Trophoblast cell (in vitro differentiated cells and primary cell): ENCODE results near the gene WDR41.

ENCODE experiments used
- DNase-seq, 2 donors: peaks; one replicate each; pipeline ENCODE4 v3.0.0-alpha.2; 2016
- H2AFZ ChIP-seq: 2 replicates; pipeline ENCODE4 v1.6.1; 2013; ENCODE audit warnings: low read length, moderate library complexity, mild to moderate bottlenecking; ENCODE audit not compliant: insufficient read depth, poor library complexity
- H2AK5ac ChIP-seq: 2 replicates; pipeline ENCODE4 v1.6.1; 2013; ENCODE audit warnings: mild to moderate bottlenecking, low read length
- H2BK120ac ChIP-seq: 2 replicates; pipeline ENCODE4 v1.6.1; 2013; ENCODE audit warnings: low read length, mild to moderate bottlenecking, moderate library complexity; ENCODE audit not compliant: insufficient read depth, poor library complexity
- H2BK12ac ChIP-seq: 2 replicates; pipeline ENCODE4 v1.6.1; 2013; ENCODE audit warnings: mild to moderate bottlenecking, low read length, moderate library complexity
- H2BK5ac ChIP-seq: 2 replicates; pipeline ENCODE4 v1.6.1; 2013; ENCODE audit warnings: low read length, low read depth, moderate library complexity, mild to moderate bottlenecking; ENCODE audit not compliant: poor library complexity
- H3K14ac ChIP-seq: 2 replicates; pipeline ENCODE4 v1.6.1; 2013; ENCODE audit warnings: mild to moderate bottlenecking, low read length
- H3K18ac ChIP-seq: 2 replicates; pipeline ENCODE4 v1.6.1; 2013; ENCODE audit warnings: mild to moderate bottlenecking, low read length
- H3K23ac ChIP-seq: 2 replicates; pipeline ENCODE4 v1.6.1; 2013; ENCODE audit warnings: low read length
- H3K27ac ChIP-seq: 2 replicates; pipeline ENCODE4 v1.5.1; 2013; ENCODE audit warnings: low read depth, mild to moderate bottlenecking, inconsistent platforms, low read length, moderate library complexity
- H3K27me3 ChIP-seq: 2 replicates; pipeline ENCODE4 v1.6.1; 2013; ENCODE audit warnings: inconsistent platforms, mild to moderate bottlenecking, low read length, moderate library complexity; ENCODE audit not compliant: insufficient read depth
- H3K36me3 ChIP-seq, 2 experiments: 1 replicate in 1 of 2; 2 replicates in 1 of 2; pipeline ENCODE4 v1.6.1; 2013; ENCODE audit warnings: low read length in 2 of 2, mild to moderate bottlenecking in 2 of 2, moderate library complexity in 1 of 2; ENCODE audit not compliant: insufficient read depth in 2 of 2, control insufficient read depth in 1 of 2
- H3K4ac ChIP-seq: 2 replicates; pipeline ENCODE4 v1.6.1; 2013; ENCODE audit warnings: low read depth, mild to moderate bottlenecking, low read length, moderate library complexity
- H3K4me1 ChIP-seq, 2 experiments: 1 replicate in 1 of 2; 2 replicates in 1 of 2; pipeline ENCODE4 v1.6.1; 2013; ENCODE audit warnings: low read length in 2 of 2, mild to moderate bottlenecking in 2 of 2, moderate library complexity in 1 of 2; ENCODE audit not compliant: insufficient read depth in 2 of 2, control insufficient read depth in 1 of 2
- H3K4me2 ChIP-seq: 2 replicates; pipeline ENCODE4 v1.6.1; 2013; ENCODE audit warnings: inconsistent platforms, mild to moderate bottlenecking, low read length, moderate library complexity
- H3K4me3 ChIP-seq: 2 replicates; pipeline ENCODE4 v1.5.1; 2013; ENCODE audit warnings: mild to moderate bottlenecking, low read depth, low read length, inconsistent platforms
- H3K79me1 ChIP-seq: one replicate; pipeline ENCODE4 v1.6.1; 2013; ENCODE audit warnings: low read length
- H3K79me2 ChIP-seq: 2 replicates; pipeline ENCODE4 v1.6.1; 2013; ENCODE audit warnings: low read length, mild to moderate bottlenecking; ENCODE audit not compliant: control insufficient read depth, insufficient read depth, poor library complexity
- H3K9ac ChIP-seq: 2 replicates; pipeline ENCODE4 v1.6.1; 2013; ENCODE audit warnings: mild to moderate bottlenecking, low read length
- H3K9me3 ChIP-seq: 2 replicates; pipeline ENCODE4 v1.6.1; 2013; ENCODE audit warnings: low read depth, mild to moderate bottlenecking, control low read depth, inconsistent platforms, low read length; ENCODE audit not compliant: insufficient read depth
- H4K12ac ChIP-seq: 2 replicates; pipeline ENCODE4 v1.6.1; 2013; ENCODE audit warnings: low read depth, mild to moderate bottlenecking, low read length, moderate library complexity
- H4K8ac ChIP-seq: 2 replicates; pipeline ENCODE4 v1.6.1; 2013; ENCODE audit warnings: low read depth, mild to moderate bottlenecking, low read length, moderate library complexity
- H4K91ac ChIP-seq: one replicate; pipeline ENCODE4 v1.6.1; 2013; ENCODE audit warnings: low read depth, mild to moderate bottlenecking, low read length, moderate library complexity
- WGBS: extraction: QIAGEN DNeasy Blood & Tissue Kit; methylation state at CpG from one replicate; pipeline ENCODE4 v1.1.7; 2013; ENCODE audit warnings: missing lambda C conversion rate; ENCODE audit not compliant: insufficient read length, insufficient coverage; ENCODE audit errors: extremely low coverage; 5-methylcytosine and 5-hydroxymethylcytosine counted together

Gene WDR41

DNA sequence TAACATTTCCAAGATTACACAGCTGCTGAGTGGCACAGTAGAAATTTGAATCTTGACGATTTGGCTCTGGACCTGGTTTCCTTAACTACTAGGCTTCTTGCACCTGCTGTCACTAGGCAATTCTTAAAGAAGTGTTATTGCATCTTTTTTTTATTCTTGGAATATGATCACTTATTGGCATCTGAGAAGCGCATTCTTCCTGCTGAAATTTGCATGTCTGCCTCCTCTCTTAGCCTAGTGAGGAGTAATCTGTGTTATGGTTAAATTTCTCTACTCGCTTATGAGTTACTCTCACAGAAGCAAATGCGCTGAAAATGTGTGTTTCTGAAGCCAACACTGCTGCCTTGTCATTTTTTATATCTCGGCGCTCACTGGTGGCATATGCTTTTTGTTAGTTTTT lies 89.3 kb downstream of the WDR41 start:
- Histone ChIP-seq H4K8ac (no peak overlapping the region), H2AFZ (no peak overlapping the region), H3K9ac (no peak overlapping the region), H3K79me1 (no peaks in the 10 kb centered on the region), H4K12ac (no peak overlapping the region), H3K9me3 (no peaks in the 10 kb centered on the region), H3K4me1 (peaks cover 4 to 6% of the 10 kb centered on the region in 2 experiments), H3K27ac (no peak overlapping the region), H3K79me2 (no peaks in the 10 kb centered on the region), H3K36me3 (no peaks in the 10 kb centered on the region), H3K14ac (no peak overlapping the region), H2AK5ac (no peak overlapping the region), H2BK5ac (no peak overlapping the region), H3K4ac (no peak overlapping the region), H3K23ac (no peak overlapping the region), H3K4me2 (no peak overlapping the region), H3K27me3 (no peaks in the 10 kb centered on the region), H2BK120ac (no peak overlapping the region), H3K4me3 (no peak overlapping the region), H4K91ac (no peak overlapping the region), H2BK12ac (no peak overlapping the region), H3K18ac (no peak overlapping the region)
- no peak for DNase-seq
- WGBS = no CpG with 5 or more reads among the region's 6 CpGs

DNA sequence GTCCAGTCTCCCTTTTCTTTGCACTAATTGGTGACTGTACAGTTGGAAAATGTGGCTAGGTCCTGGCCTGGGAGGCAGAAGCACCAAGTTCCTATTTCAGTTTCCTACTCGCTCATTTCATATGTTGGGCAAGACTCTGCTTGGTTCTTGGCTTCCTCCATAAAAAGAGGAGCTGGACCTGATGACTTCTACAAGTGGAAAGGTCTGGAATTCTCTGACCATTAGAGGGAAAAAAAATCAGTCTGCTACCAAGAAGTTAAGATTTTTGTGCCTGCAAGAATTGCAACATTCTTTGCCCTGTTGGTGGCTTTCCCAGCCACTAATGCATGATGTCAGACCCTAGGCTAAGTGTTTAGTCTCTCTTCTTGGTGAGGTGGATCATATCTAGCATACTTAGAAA lies 91.5 kb downstream of the WDR41 start:
- no CpG with 5 or more reads among the region's 1 CpG for WGBS
- Histone ChIP-seq H3K4ac (no peak overlapping the region), H3K9me3 (no peaks in the 10 kb centered on the region), H3K4me2 (no peak overlapping the region), H3K4me1 (peaks cover 4 to 6% of the 10 kb centered on the region in 2 experiments), H4K91ac (no peak overlapping the region), H2BK12ac (no peak overlapping the region), H3K18ac (no peak overlapping the region), H3K9ac (no peak overlapping the region), H3K27me3 (no peaks in the 10 kb centered on the region), H4K8ac (no peak overlapping the region), H2AFZ (no peak overlapping the region), H2BK5ac (no peak overlapping the region), H3K27ac (no peak overlapping the region), H2BK120ac (no peak overlapping the region), H3K4me3 (no peak overlapping the region), H3K79me2 (no peaks in the 10 kb centered on the region), H3K14ac (no peak overlapping the region), H2AK5ac (no peak overlapping the region), H3K36me3 (no peaks in the 10 kb centered on the region), H3K79me1 (no peaks in the 10 kb centered on the region), H3K23ac (no peak overlapping the region), H4K12ac (no peak overlapping the region)
- DNase-seq = peak; percentile 75 to 86

DNA sequence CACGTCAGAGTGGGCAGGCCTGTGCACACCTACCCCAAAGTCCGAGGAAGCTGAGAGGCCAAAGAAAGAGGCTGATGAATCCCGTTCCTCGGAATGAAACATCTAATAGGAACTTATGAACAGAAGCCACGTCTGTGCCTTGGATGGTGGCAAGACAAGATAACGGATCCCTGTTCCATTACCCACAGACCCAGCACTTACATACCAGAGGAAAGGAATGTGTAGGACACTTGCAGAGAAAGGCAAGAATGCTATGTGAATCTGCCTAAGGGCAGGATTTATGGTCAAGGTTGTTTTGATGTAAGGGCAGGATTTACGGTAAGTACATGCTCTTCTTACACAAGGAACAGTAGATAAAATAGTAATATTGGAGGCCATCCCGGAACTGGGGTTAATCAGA lies 93.2 kb downstream of the WDR41 start:
- H3K9me3 ChIP-seq = no peaks in the 10 kb centered on the region
- DNase-seq = peak; percentile 90 to 97

DNA sequence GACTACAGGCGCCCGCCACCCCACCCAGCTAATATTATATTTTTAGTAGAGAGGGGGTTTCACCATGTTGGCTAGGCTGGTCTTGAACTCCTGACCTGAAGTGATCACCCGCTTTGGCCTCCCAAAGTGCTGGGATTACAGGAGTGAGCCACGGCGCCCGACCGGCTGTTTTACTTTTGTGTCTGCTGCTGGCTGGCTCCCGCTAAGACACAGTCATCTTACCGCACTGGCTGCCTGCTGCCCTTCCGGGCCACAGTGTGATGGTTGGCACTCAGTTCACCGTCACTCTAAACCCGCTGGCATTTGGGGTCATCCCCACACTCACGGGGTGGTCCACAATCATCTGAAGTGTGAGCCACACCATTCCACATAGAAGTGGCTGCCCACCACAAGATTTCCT lies 93.7 kb downstream of the WDR41 start:
- Histone ChIP-seq H3K27ac (no peak overlapping the region), H3K4ac (no peak overlapping the region), H4K91ac (no peak overlapping the region), H2BK120ac (peak overlapping the region; percentile 21), H3K4me1 (peaks cover 4 to 6% of the 10 kb centered on the region in 2 experiments), H2AK5ac (no peak overlapping the region), H2BK5ac (no peak overlapping the region), H3K23ac (no peak overlapping the region), H4K8ac (no peak overlapping the region), H3K79me2 (no peaks in the 10 kb centered on the region), H3K9ac (no peak overlapping the region), H2AFZ (no peak overlapping the region), H3K79me1 (no peaks in the 10 kb centered on the region), H3K27me3 (no peaks in the 10 kb centered on the region), H3K4me2 (no peak overlapping the region), H3K4me3 (no peak overlapping the region), H3K14ac (no peak overlapping the region), H2BK12ac (no peak overlapping the region), H3K36me3 (no peaks in the 10 kb centered on the region), H3K18ac (no peak overlapping the region), H4K12ac (no peak overlapping the region), H3K9me3 (no peaks in the 10 kb centered on the region)
- WGBS = no CpG with 5 or more reads among the region's 13 CpGs
- peak; percentile 63 to 75 for DNase-seq

More for the DNA sequence above, 93.2 kb downstream of the WDR41 start:
- no peak overlapping the region for H3K9ac ChIP-seq
- H2AK5ac ChIP-seq = no peak overlapping the region
- no peak overlapping the region for H2BK12ac ChIP-seq
- no peak overlapping the region for H2BK120ac ChIP-seq
- H3K4ac ChIP-seq = no peak overlapping the region
- no peaks in the 10 kb centered on the region for H3K79me1 ChIP-seq
- WGBS = no CpG with 5 or more reads among the region's 8 CpGs
- no peak overlapping the region for H4K8ac ChIP-seq
- H4K91ac ChIP-seq = no peak overlapping the region
- H3K14ac ChIP-seq = no peak overlapping the region
- no peak overlapping the region for H3K23ac ChIP-seq
- H3K79me2 ChIP-seq = no peaks in the 10 kb centered on the region
- no peak overlapping the region for H3K4me3 ChIP-seq
- H3K27ac ChIP-seq = no peak overlapping the region
- H2AFZ ChIP-seq = no peak overlapping the region
- no peaks in the 10 kb centered on the region for H3K27me3 ChIP-seq
- no peak overlapping the region for H4K12ac ChIP-seq
- no peak overlapping the region for H3K18ac ChIP-seq
- no peak overlapping the region for H3K4me2 ChIP-seq
- H2BK5ac ChIP-seq = no peak overlapping the region
- peaks cover 4 to 6% of the 10 kb centered on the region in 2 experiments for H3K4me1 ChIP-seq
- H3K36me3 ChIP-seq = no peaks in the 10 kb centered on the region
